K562 (cell line): ENCODE data around the gene SNW1. TPM values are rescaled to one million over a fixed set of nuclear protein-coding genes. Genes with fewer than 3 reads are reported as not detected.

Source experiments
- BMI1 ChIP-seq: fragments of 150-350 bp; IDR thresholded peaks from 2 replicates; pipeline ENCODE4 v1.6.1; 2014; ENCODE audit warnings: low read length
- DACH1 ChIP-seq: fragments of 450-650 bp; IDR thresholded peaks from 2 replicates; pipeline ENCODE4 v1.6.1; 2018; ENCODE audit not compliant: partially characterized antibody
- FOXJ2 ChIP-seq: fragments of 200-800 bp; sonication (Bioruptor generic); IDR thresholded peaks from 2 replicates; pipeline ENCODE4 v1.6.1; 2016; ENCODE audit warnings: missing genetic modification characterization, missing compliant biosample characterization
- HCFC1 ChIP-seq: IDR thresholded peaks from 2 replicates; pipeline ENCODE4 v1.6.1; 2012; ENCODE audit warnings: low read depth, low read length, improper control_type of control experiment
- HDAC1 ChIP-seq, 2 experiments: fragments of 450-650 bp; IDR thresholded peaks; 2 replicates each; pipeline ENCODE4 v1.6.1; 2016 to 2017; ENCODE audit warnings: inconsistent platforms in 1 of 2, mild to moderate bottlenecking in 1 of 2, moderate library complexity in 1 of 2
- JUN ChIP-seq, 2 experiments: sonication (generic) in 1 of 2; formaldehyde crosslinking in 1 of 2; IDR thresholded peaks; 2 replicates each; pipeline versions ENCODE4 v1.6.1 to v1.8.0; 2012 to 2022; ENCODE audit warnings: borderline replicate concordance in 2 of 2, mild to moderate bottlenecking in 2 of 2, improper control_type of control experiment in 1 of 2, low read depth in 1 of 2, low read length in 1 of 2, missing genetic modification reagents in 1 of 2
- NR0B1 ChIP-seq: fragments of 450-650 bp; IDR thresholded peaks from one replicate; pipeline ENCODE4 v1.6.1; 2018; ENCODE audit warnings: mild to moderate bottlenecking, moderate library complexity; ENCODE audit not compliant: partially characterized antibody
- NR2C2 ChIP-seq, 2 experiments: fragments of 200-800 bp in 1 of 2; sonication (Bioruptor generic) in 1 of 2; sonication (generic) in 1 of 2; formaldehyde crosslinking in 1 of 2; IDR thresholded peaks; 2 replicates each; pipeline versions ENCODE4 v1.6.1 to v1.8.0; 2016 to 2022; ENCODE audit warnings: mild to moderate bottlenecking in 1 of 2, missing compliant biosample characterization in 1 of 2, missing genetic modification characterization in 1 of 2, missing genetic modification reagents in 1 of 2
- PBX2 ChIP-seq, 2 experiments: IDR thresholded peaks in 1 of 2; conservative IDR thresholded peaks in 1 of 2; 2 replicates each; pipeline ENCODE4 v1.6.1; 2016; ENCODE audit warnings: low read depth in 2 of 2, mild to moderate bottlenecking in 1 of 2, missing compliant biosample characterization in 1 of 2, missing genetic modification characterization in 1 of 2, moderate library complexity in 1 of 2
- PHF8 ChIP-seq: fragments of 200-600 bp; sonication (generic); IDR thresholded peaks from 2 replicates; pipeline ENCODE4 v1.6.1; 2012; ENCODE audit warnings: mixed run types, mild to moderate bottlenecking, inconsistent platforms, low read length, moderate library complexity, borderline replicate concordance
- POLR2A ChIP-seq: fragments of 450-650 bp; conservative IDR thresholded peaks from 2 replicates; pipeline ENCODE4 v1.6.1; 2016
- PTRF ChIP-seq: fragments of 450-650 bp; IDR thresholded peaks from 2 replicates; pipeline ENCODE4 v1.6.1; 2016; ENCODE audit warnings: mild to moderate bottlenecking, missing genetic modification characterization, missing compliant biosample characterization
- RBBP5 ChIP-seq: fragments of 200-600 bp; sonication (generic); IDR thresholded peaks from 2 replicates; pipeline ENCODE4 v1.6.1; 2012; ENCODE audit warnings: borderline replicate concordance, mild to moderate bottlenecking, low read length, control low read depth, inconsistent platforms; ENCODE audit not compliant: insufficient read depth, poor library complexity, severe bottlenecking
- RREB1 ChIP-seq: fragments of 250-450 bp; sonication (Bioruptor Pico); IDR thresholded peaks from 2 replicates; pipeline ENCODE4 v1.4.0; 2020
- TBP ChIP-seq: optimal IDR thresholded peaks from 2 replicates; pipeline ENCODE3; 2011; ENCODE audit warnings: low read depth, low read length, improper control_type of control experiment
- ZEB2 ChIP-seq: fragments of 450-650 bp; IDR thresholded peaks from 2 replicates; pipeline ENCODE4 v1.6.1; 2016
- ZNF175 ChIP-seq: fragments of 200-800 bp; sonication (Bioruptor generic); IDR thresholded peaks from 2 replicates; pipeline ENCODE4 v1.6.1; 2016; ENCODE audit warnings: low read depth, mild to moderate bottlenecking, missing genetic modification characterization, missing compliant biosample characterization
- polyA plus RNA-seq, 8 experiments: library from polyadenylated mRNA; depleted of rRNA in 4 of 8; stranded (reverse) in 5 of 8; unstranded in 3 of 8; fragments of >200 nt; fragmentation: Nextera tagmentation in 2 of 8; fragmentation: Illumina TruSeq in 1 of 8; extraction: Ambion mirVana in 2 of 8; extraction: Trizol in 1 of 8; gene quantifications; 2 replicates each; pipeline versions ENCODE4 v1.2.1 to v1.2.3, GENCODE V29; 2011 to 2014; ENCODE audit warnings: inconsistent platforms in 1 of 8, missing spikeins in 1 of 8
- total RNA-seq, 7 experiments: library from RNA; depleted of rRNA in 6 of 7; stranded (reverse); fragments of >200 nt in 6 of 7; fragmentation: Illumina TruSeq in 2 of 7; extraction: Trizol in 2 of 7; gene quantifications; 2 replicates each; pipeline versions ENCODE4 v1.2.1 to v1.2.3, GENCODE V29; 2011 to 2021; ENCODE audit warnings: low replicate concordance in 1 of 7

The SNW1 gene
- total and polyA plus RNA-seq, 9 of the 15 experiments (the other 6 are each of a cell fraction or from before 2014, with no cell fraction given): 64.4 to 143 (median 98.2) TPM

- TF ChIP-seq HDAC1 (IDR thresholded peaks at IDR 0.05) (peak in 1 of 2 experiments; percentile 86; a peak in 2 of 4 replicates), RREB1 (CRISPR knock-in tag) (no peak), HCFC1 (peak; percentile 76), BMI1 (no peak), DACH1 (no peak), TBP (peak; percentile 90), ZEB2 (no peak), ZNF175 (CRISPR knock-in tag) (no peak), JUN (IDR thresholded peaks at IDR 0.05; ENCODE audit: borderline replicate concordance, low read depth, low read length) (no peak), JUN (CRISPR knock-in tag; IDR thresholded peaks at IDR 0.05; ENCODE audit: borderline replicate concordance) (no peak), PBX2 (CRISPR knock-in tag; IDR thresholded peaks at IDR 0.05; ENCODE audit: low read depth) (no peak), PBX2 (tag; conservative IDR thresholded peaks at IDR 0.05; ENCODE audit: low read depth) (no peak), FOXJ2 (no peak), NR2C2 (CRISPR knock-in tag; IDR thresholded peaks at IDR 0.05) (peak; percentile 98), NR2C2 (tag; IDR thresholded peaks at IDR 0.05) (peak; percentile 100), RBBP5 (peak; percentile 95), PTRF (tag) (no peak), PHF8 (peak; percentile 96), POLR2A (peak; percentile 96), NR0B1 (no peak)
These were observed 53.1 kb downstream of the SNW1 start, which contains the start of the genes ALKBH1 and SLIRP (continued) for GRCh38 chr14:77707724-77708408.
